Breast epithelium (tissue), 3 donors: ENCODE measurements around the gene ISOC1.

Experiments used
- CTCF ChIP-seq, 3 donors: fragments of 450-650 bp; IDR thresholded peaks; one replicate each; pipeline ENCODE4 v1.5.1; 2016 to 2017; ENCODE audit warnings: antibody characterized with exemption in 3 of 3, mild to moderate bottlenecking in 3 of 3, moderate library complexity in 3 of 3
- POLR2A ChIP-seq: fragments of 450-650 bp; IDR thresholded peaks from one replicate; pipeline ENCODE4 v1.6.1; 2016; ENCODE audit warnings: antibody characterized with exemption, mild to moderate bottlenecking, moderate library complexity

DNA sequence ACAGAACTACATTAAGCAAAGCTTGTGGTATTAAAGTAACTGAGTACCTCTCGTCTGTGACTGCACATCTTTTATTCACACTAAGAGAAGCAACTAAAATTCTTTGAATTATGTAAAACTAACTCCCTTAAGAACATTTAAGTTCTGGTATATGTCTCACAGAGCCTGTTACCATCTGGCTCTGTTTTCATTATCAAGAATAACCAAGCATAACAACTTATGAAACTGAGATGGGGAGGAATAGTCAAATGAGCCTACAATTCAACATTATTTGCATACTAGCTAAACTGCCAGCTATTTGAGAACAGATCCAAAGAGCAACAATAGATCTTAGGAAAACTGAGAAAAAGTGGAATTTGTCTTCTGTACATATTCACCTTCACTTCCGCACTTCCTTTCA lies 25.3 kb upstream of the ISOC1 start:
- no peak for TF ChIP-seq CTCF (IDR thresholded peaks at IDR 0.05)
- TF ChIP-seq POLR2A = no peak
